Naive thymus-derived CD4-positive, alpha-beta T cell (primary cell): ENCODE results near the gene SCO2. TPM values are rescaled to one million over a fixed set of nuclear protein-coding genes. Genes with fewer than 3 reads are reported as not detected.

Source experiments
- ATAC-seq: fragments of 150-1000 bp; cut with Tn5 transposase; 2 replicates; pipeline ENCODE4 v1.10.0; 2021; ENCODE audit warnings: mild to moderate bottlenecking, moderate library complexity
- CTCF ChIA-PET: fragments of 350-600 bp; sonication (Branson Sonifier 250); formaldehyde crosslinking; loops from one replicate; lab custom pipeline; 2021; ENCODE audit warnings: antibody characterized with exemption; lab: Charles Lee
- POLR2A ChIA-PET: fragments of 350-600 bp; sonication (Branson Sonifier 250); formaldehyde crosslinking; loops from one replicate; lab custom pipeline; 2021; ENCODE audit warnings: antibody characterized with exemption, inconsistent platforms; lab: Charles Lee
- DNase-seq, 9 donors: peaks; one replicate each; pipeline versions ENCODE4 v3.0.0 to v3.0.0-alpha.2; 2020 to 2022; ENCODE audit warnings: mixed read lengths in 1 of 9
- H3K27ac ChIP-seq: one replicate; pipeline ENCODE4 v1.7.0; 2013; ENCODE audit warnings: mild to moderate bottlenecking, low read depth, low read length, moderate library complexity
- H3K27me3 ChIP-seq, 2 donors: one replicate each; pipeline ENCODE4 v1.7.0; 2013; ENCODE audit warnings: low read length in 2 of 2, mild to moderate bottlenecking in 2 of 2, moderate library complexity in 2 of 2; ENCODE audit not compliant: control insufficient read depth in 2 of 2, insufficient read depth in 2 of 2
- H3K36me3 ChIP-seq, 3 experiments: 1 replicate in 2 of 3; 2 replicates in 1 of 3; pipeline ENCODE4 v1.7.0; 2013; ENCODE audit warnings: low read length in 3 of 3, mild to moderate bottlenecking in 3 of 3, moderate library complexity in 1 of 3; ENCODE audit not compliant: insufficient read depth in 3 of 3, control insufficient read depth in 2 of 3
- H3K4me1 ChIP-seq, 2 donors: one replicate each; pipeline ENCODE4 v1.7.0; 2013; ENCODE audit warnings: low read length in 2 of 2, mild to moderate bottlenecking in 2 of 2, moderate library complexity in 1 of 2; ENCODE audit not compliant: control insufficient read depth in 2 of 2, insufficient read depth in 2 of 2
- H3K4me3 ChIP-seq: 2 replicates; pipeline ENCODE4 v1.7.0; 2013; ENCODE audit warnings: mild to moderate bottlenecking, low read length
- H3K9me3 ChIP-seq, 3 experiments: 1 replicate in 2 of 3; 2 replicates in 1 of 3; pipeline ENCODE4 v1.7.0; 2013; ENCODE audit warnings: low read length in 3 of 3; ENCODE audit not compliant: control insufficient read depth in 2 of 3
- H3K27ac Mint-ChIP-seq, 9 donors: one replicate each; pipeline ENCODE4 v1.8.0; 2020 to 2022; ENCODE audit warnings: mixed read lengths in 9 of 9, mild to moderate bottlenecking in 8 of 9, moderate library complexity in 5 of 9, inconsistent platforms in 2 of 9
- H3K27me3 Mint-ChIP-seq, 5 donors: one replicate each; pipeline ENCODE4 v1.8.0; 2021 to 2022; ENCODE audit warnings: mixed read lengths in 5 of 5, mild to moderate bottlenecking in 1 of 5
- H3K36me3 Mint-ChIP-seq, 5 donors: one replicate each; pipeline ENCODE4 v1.8.0; 2020 to 2022; ENCODE audit warnings: mixed read lengths in 5 of 5, mild to moderate bottlenecking in 3 of 5, inconsistent platforms in 1 of 5
- H3K4me1 Mint-ChIP-seq, 7 donors: one replicate each; pipeline ENCODE4 v1.8.0; 2020 to 2022; ENCODE audit warnings: mixed read lengths in 7 of 7, mild to moderate bottlenecking in 3 of 7, inconsistent platforms in 1 of 7
- H3K4me3 Mint-ChIP-seq, 10 donors: one replicate each; pipeline ENCODE4 v1.8.0; 2020 to 2022; ENCODE audit warnings: mild to moderate bottlenecking in 10 of 10, mixed read lengths in 10 of 10, moderate library complexity in 6 of 10, inconsistent platforms in 2 of 10
- H3K9me3 Mint-ChIP-seq, 11 donors: one replicate each; pipeline ENCODE4 v1.8.0; 2020 to 2022; ENCODE audit warnings: mixed read lengths in 11 of 11, mild to moderate bottlenecking in 4 of 11, inconsistent platforms in 1 of 11, moderate library complexity in 1 of 11
- intact Hi-C, 2 donors: fragments of 100-400 bp; cut with micrococcal nuclease; formaldehyde crosslinking; loops; one replicate each; pipeline ENCODE4 v1.15.1; 2023
- polyA plus RNA-seq, 2 donors: library from polyadenylated mRNA; unstranded; fragments of 300-500 nt; fragmentation: Illumina TruSeq; gene quantifications; one replicate each; pipeline ENCODE4 v1.2.3, GENCODE V29; 2021
- total RNA-seq, 6 experiments: library from RNA in 5 of 6; stranded (reverse) in 5 of 6; gene quantifications; 1 replicate in 5 of 6; 2 replicates in 1 of 6; pipeline ENCODE4 v1.2.3 and lab custom pipeline; 2021 to 2026

Gene SCO2
- total and polyA plus RNA-seq, 7 experiments from 2014 or later, result 2.2 to 12.0 (median 5.5) TPM

DNA sequence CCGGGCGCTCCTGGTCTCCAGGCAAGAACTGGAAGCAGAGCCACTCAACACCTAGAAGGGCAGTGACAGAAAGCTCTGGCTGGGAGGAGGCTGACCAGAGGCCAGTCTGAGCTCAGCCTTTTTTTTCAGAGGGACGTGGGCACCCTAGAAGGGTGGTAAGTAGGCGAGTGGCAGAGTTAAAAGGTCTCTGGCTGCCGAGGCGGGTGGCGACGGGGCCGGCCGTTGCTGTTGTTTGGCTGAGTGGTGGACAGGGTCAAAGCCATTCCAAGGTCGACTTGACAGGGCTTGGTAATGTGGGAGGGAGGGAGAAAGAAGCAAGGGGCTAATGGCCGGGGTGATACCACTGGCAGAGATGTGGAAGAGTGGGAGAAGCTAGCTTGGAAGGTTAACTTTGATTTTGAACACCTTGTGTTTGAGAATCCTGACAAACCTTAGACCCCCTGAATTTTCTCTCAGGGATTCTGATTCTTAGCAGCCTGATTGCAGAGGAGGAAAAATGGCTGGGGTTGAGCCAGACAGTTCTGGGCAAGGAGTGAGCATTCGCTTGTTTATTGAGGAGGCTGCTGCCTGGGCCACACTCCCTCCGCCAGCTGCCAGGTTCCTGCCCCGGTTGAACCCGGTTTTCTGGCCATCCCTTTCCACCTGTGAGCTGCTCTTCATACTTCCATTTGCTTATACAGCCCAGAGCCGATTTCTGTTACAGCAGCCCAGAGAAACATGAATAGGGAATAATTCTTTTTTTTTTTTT lies 38.2 kb upstream of the SCO2 start:
- CTCF ChIA-PET, result interaction anchor here (0.6 to 2.7 kb wide), 12 partner anchors 11 to 578 kb away, joined by 3 to 11 read pairs (median 4); partner anchors contain the start of genes KLHDC7B, SCO2 and TYMP
- no peaks in the 10 kb centered on the region for H3K9me3 ChIP-seq
- Mint-ChIP-seq H3K4me1 (peaks cover 6 to 24% (median 14%) of the 10 kb centered on the region in 7 donors), H3K4me3 (peak overlapping the region; percentile 85 to 97 (median 94)), H3K9me3 (peaks cover 0 to 3% (median 0%) of the 10 kb centered on the region in 11 donors), H3K27me3 (peaks cover 0 to 14% (median 0%) of the 10 kb centered on the region in 5 donors), H3K36me3 (peaks cover 0 to 4% (median 0%) of the 10 kb centered on the region in 5 donors), H3K27ac (peak overlapping the region; percentile 77 to 96 (median 87))
- H3K36me3 ChIP-seq, result peaks cover 0 to 1% (median 0%) of the 10 kb centered on the region in 3 experiments
- ATAC-seq (no peak), DNase-seq (no peak)
- H3K27me3 ChIP-seq, result no peaks in the 10 kb centered on the region
- H3K27ac ChIP-seq, result peak overlapping the region; percentile 67
- H3K4me1 ChIP-seq, result peaks cover 0 to 4% of the 10 kb centered on the region in 2 donors
- POLR2A ChIA-PET, result interaction anchor here (0.9 to 4.4 kb wide), 15 partner anchors 8 to 90 kb away, joined by 3 to 33 read pairs (median 4); partner anchors contain the start of genes CHKB, LMF2, NCAPH2 and SCO2
- H3K4me3 ChIP-seq, result peak overlapping the region; percentile 75
- intact Hi-C loops, result loop anchor here (1.0 to 2.0 kb wide), 4 partner anchors 20 to 93 kb away; partner anchors contain the start of gene LMF2 (in 1 of the 2)

DNA sequence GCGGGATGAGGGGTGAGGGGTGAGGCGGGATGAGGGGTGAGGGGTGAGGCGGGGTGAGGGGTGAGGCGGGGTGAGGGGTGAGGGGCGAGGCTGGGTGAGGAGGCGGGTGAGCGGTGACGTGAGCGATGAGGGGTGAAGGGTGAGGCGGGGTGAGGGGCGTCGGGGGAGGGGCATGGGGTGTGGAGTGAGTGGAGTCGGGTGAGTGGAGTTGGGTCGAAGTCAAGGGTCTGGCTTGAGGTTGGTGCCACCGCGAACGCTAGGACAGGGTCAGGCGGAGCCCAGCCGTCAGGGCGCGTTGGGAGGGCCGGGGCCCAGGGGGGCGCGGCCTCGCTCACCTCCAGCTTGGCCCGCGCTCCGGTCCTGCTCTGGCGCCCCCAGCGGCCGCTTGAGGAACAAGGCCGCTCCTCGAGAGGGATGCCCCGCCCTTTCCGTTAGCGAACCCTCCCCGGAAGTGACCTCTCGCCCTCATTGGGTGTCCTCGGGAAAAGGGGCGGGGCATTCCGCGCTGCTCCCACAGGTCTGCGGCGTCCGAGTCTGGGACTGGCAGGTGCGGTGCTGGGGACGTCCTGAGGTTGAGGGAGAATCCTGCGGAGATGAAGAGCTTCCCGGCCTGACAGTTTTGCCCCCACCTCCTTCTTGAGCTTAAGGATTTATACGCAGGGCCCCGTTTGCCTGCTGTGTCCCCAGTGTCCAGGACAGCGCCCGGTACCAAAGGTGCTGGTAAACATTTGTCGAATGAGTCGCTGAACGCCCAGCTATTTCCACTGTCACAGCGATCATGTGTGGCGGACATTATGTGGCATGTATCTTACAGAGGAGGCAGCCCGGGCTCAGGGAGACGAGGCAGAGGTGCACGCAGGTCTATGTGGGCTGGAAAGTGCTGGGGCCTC lies 37.4 kb upstream of the SCO2 start, which contains the start of gene SYCE3:
Gene SYCE3, minus strand, starts transcription at position 397 of the 890 bp plus-strand sequence. CDS start 6,514 bp downstream, outside the sequence.
- Mint-ChIP-seq H3K4me3 (peak within 1 kb of the TSS; percentile 85 to 97 (median 94)), H3K4me1 (peaks cover 6 to 24% (median 14%) of the 10 kb centered on the region in 7 donors), H3K27me3 (peaks cover 0 to 14% (median 0%) of the 10 kb centered on the region in 5 donors), H3K9me3 (peaks cover 0 to 3% (median 0%) of the 10 kb centered on the region in 11 donors), H3K27ac (peak within 1 kb of the TSS; percentile 77 to 96 (median 87)), H3K36me3 (peaks cover 0 to 3% (median 0%) of the 10 kb centered on the region in 5 donors)
- peak; percentile 100 for ATAC-seq
- intact Hi-C loops, result loop anchor here (1.0 to 2.0 kb wide), 15 partner anchors 14 to 220 kb away; partner anchors contain the start of genes ARSA (in 1 of the 2), CHKB (in 1 of the 2), LMF2 (in 1 of the 2) and MAPK8IP2 (in 1 of the 2)
- peak within 1 kb of the TSS; percentile 75 for H3K4me3 ChIP-seq
- H3K27ac ChIP-seq, result peak within 1 kb of the TSS; percentile 67
- no peaks in the 10 kb centered on the region for H3K36me3 ChIP-seq
- peaks cover 0 to 4% of the 10 kb centered on the region in 2 donors for H3K4me1 ChIP-seq
- H3K9me3 ChIP-seq, result no peaks in the 10 kb centered on the region
- peak; percentile 92 to 99 (median 96) for DNase-seq
- no peaks in the 10 kb centered on the region for H3K27me3 ChIP-seq
- ChIA-PET CTCF (interaction anchor here (0.6 to 2.7 kb wide), 12 partner anchors 14 to 58 kb away, joined by 3 to 11 read pairs (median 4); partner anchors contain the start of genes KLHDC7B, SCO2 and TYMP), POLR2A (interaction anchor here (0.6 to 4.4 kb wide), 16 partner anchors 9 to 90 kb away, joined by 3 to 33 read pairs (median 4); partner anchors contain the start of genes CHKB, LMF2, NCAPH2 and SCO2)

DNA sequence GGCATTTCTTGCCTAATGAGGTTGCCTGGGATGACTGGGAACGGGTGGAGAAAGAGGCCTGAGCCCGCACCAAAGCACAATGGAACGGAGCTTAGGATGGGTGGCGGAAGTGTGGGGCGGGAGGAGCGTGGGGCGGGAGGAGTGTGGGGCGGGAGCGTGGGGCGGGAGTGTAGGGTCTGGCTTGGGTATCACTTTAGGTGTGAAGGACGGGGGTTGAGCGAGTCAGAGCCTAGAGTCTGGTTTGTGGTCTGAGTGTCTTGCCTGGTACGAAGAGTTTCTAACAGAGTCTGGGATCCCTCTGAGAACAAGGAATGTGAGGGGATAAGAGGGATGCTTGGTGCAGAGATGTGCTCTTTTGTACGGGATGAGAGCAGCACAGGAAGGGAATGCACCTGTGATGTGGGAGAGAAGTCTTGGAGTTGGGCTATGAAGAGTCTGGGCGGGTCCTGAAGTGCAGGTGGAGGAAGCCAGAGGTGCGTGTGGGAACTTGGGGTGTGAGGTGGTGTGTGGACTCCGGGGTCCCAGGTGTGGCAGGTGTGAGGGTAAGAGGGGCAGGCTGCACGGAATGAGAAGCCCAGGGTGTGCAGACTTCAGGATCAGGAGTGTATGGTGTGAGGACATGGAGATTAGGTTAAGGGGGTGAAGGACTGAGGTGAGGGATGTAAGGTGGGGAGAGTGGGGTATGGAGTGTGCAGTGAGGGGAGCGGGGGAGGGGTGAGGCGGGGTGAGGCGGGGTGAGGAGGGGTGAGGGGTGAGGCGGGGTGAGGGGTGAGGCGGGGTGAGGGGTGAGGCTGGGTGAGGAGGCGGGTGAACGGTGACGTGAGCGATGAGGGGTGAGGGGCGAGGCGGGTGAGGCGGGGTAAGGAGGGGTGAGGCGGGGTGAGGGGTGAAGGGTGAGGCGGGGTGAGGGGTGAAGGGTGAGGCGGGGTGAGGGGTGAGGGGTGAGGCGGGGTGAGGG lies 36.3 kb upstream of the SCO2 start:
- H3K4me3 Mint-ChIP-seq, result peak overlapping the region; percentile 4 to 73 (median 56)
- no peaks in the 10 kb centered on the region for H3K36me3 Mint-ChIP-seq
- Histone ChIP-seq H3K36me3 (no peaks in the 10 kb centered on the region), H3K27ac (no peak overlapping the region), H3K4me1 (peaks cover 0 to 4% of the 10 kb centered on the region in 2 donors), H3K27me3 (no peaks in the 10 kb centered on the region), H3K9me3 (no peaks in the 10 kb centered on the region), H3K4me3 (no peak overlapping the region)
- intact Hi-C loops, result loop anchor here (1.0 to 2.0 kb wide), 13 partner anchors 13 to 219 kb away; partner anchors contain the start of genes ARSA (in 1 of the 2), CHKB (in 1 of the 2), MAPK8IP2 (in 1 of the 2) and NCAPH2 (in 1 of the 2)
- peaks cover 0 to 14% (median 0%) of the 10 kb centered on the region in 5 donors for H3K27me3 Mint-ChIP-seq
- DNase-seq (no peak), ATAC-seq (no peak)
- peaks cover 0 to 3% (median 0%) of the 10 kb centered on the region in 11 donors for H3K9me3 Mint-ChIP-seq
- ChIA-PET CTCF (interaction anchor here (1.0 kb wide), 1 partner anchor 25 kb away, joined by 5 read pairs; no protein-coding TSS in a partner anchor), POLR2A (interaction anchor here (1.8 kb wide), 1 partner anchor 32 kb away, joined by 4 read pairs; the partner anchor contains the start of gene TYMP)
- peaks cover 6 to 24% (median 14%) of the 10 kb centered on the region in 7 donors for H3K4me1 Mint-ChIP-seq
- H3K27ac Mint-ChIP-seq, result peak overlapping the region; percentile 18 to 80 (median 69)

DNA sequence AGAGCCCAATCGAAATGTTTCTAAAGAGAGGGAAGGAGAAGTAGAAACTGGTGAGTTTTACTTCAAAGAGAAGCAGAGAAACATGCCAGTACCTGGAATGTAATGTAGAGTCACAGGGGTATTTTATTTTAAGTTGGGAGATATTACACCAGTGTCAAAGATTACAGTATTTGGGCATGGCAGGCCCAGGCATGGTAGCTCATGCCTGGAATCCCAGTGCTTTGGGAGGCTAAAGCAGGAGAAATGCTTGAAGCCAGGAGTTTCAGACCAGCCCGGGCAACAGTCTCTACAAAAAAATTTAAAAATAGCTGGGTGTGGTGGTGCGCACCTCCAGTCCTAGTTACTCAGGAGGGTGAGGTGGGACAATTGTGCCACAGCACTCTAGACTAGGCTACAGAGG lies 34.6 kb upstream of the SCO2 start:
- H3K27me3 Mint-ChIP-seq, result peaks cover 0 to 19% (median 0%) of the 10 kb centered on the region in 5 donors
- POLR2A ChIA-PET, result interaction anchor here (0.8 to 1.8 kb wide), 5 partner anchors 9 to 61 kb away, joined by 3 to 4 read pairs (median 4); partner anchors contain the start of genes KLHDC7B and TYMP
- intact Hi-C loops, result no loop called here

DNA sequence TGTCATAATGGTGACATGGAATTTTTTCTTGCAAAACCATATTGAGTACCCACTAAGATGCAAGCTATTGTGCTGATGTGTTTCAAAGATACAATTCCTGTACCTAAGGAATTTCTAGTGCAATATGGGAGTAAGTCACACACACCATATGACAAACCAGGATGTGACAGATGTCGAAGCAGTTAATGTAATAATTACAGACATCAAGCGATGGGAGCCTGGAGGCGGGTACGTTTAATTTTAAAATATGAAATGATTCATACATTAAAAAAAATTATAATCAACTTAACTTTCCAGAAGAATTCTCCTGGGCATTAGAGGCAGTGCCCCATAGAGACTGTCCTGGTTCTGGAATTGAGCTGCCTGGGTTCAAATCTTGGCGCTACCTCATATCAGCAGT lies 31.3 kb upstream of the SCO2 start:
- no peak overlapping the region for H3K27ac Mint-ChIP-seq
- peaks cover 0 to 8% (median 0%) of the 10 kb centered on the region in 5 donors for H3K27me3 Mint-ChIP-seq
- H3K36me3 Mint-ChIP-seq, result peaks cover 0 to 2% (median 0%) of the 10 kb centered on the region in 5 donors
- DNase-seq (no peak), ATAC-seq (no peak)
- CTCF ChIA-PET, result interaction anchor here (0.7 to 1.3 kb wide), 3 partner anchors 14 to 42 kb away, joined by 3 to 6 read pairs (median 4); no protein-coding TSS in a partner anchor
- H3K9me3 ChIP-seq, result no peaks in the 10 kb centered on the region
- POLR2A ChIA-PET, result interaction anchor here (0.6 kb wide), 1 partner anchor 66 kb away, joined by 4 read pairs; no protein-coding TSS in a partner anchor
- H3K4me3 Mint-ChIP-seq, result no peak overlapping the region
- no peak overlapping the region for H3K4me3 ChIP-seq
- H3K27me3 ChIP-seq, result no peaks in the 10 kb centered on the region
- H3K27ac ChIP-seq, result no peak overlapping the region
- H3K36me3 ChIP-seq, result no peaks in the 10 kb centered on the region
- H3K4me1 Mint-ChIP-seq, result peaks cover 3 to 10% (median 5%) of the 10 kb centered on the region in 7 donors
- intact Hi-C loops, result no loop called here
- peaks cover 0 to 3% (median 0%) of the 10 kb centered on the region in 11 donors for H3K9me3 Mint-ChIP-seq
- no peaks in the 10 kb centered on the region for H3K4me1 ChIP-seq

More for the DNA sequence above, 34.6 kb upstream of the SCO2 start:
- Histone ChIP-seq H3K27ac (no peak overlapping the region), H3K9me3 (no peaks in the 10 kb centered on the region), H3K4me1 (peaks cover 0 to 4% of the 10 kb centered on the region in 2 donors), H3K27me3 (no peaks in the 10 kb centered on the region), H3K4me3 (no peak overlapping the region), H3K36me3 (no peaks in the 10 kb centered on the region)
- Mint-ChIP-seq H3K27ac (no peak overlapping the region), H3K4me1 (peaks cover 6 to 24% (median 13%) of the 10 kb centered on the region in 7 donors), H3K36me3 (no peaks in the 10 kb centered on the region), H3K4me3 (peak overlapping the region in 1 of 10 donors; percentile 55), H3K9me3 (peaks cover 0 to 3% (median 0%) of the 10 kb centered on the region in 11 donors)
- CTCF ChIA-PET, result interaction anchor here (0.7 to 2.1 kb wide), 2 partner anchors 9 to 12 kb away, joined by 3 to 7 read pairs; no protein-coding TSS in a partner anchor
- DNase-seq, result no peak
- no peak for ATAC-seq
